Stomach (tissue), 9 donors: Measurements from ENCODE around the gene THBS3. TPM values are rescaled to one million over a fixed set of nuclear protein-coding genes. Genes with fewer than 3 reads are reported as not detected.

Experiments
- DNase-seq, 2 donors: peaks; one replicate each; pipeline versions ENCODE4 v3.0.0 to v3.0.0-alpha.2; 2013 to 2019
- H3K27ac ChIP-seq, 5 donors: fragments of 200-600 bp in 4 of 5; sonication (generic) in 4 of 5; one replicate each; pipeline ENCODE4 v1.5.1; 2013 to 2019; ENCODE audit warnings: mild to moderate bottlenecking in 1 of 5, moderate library complexity in 1 of 5
- H3K27me3 ChIP-seq, 3 donors: fragments of 200-600 bp; sonication (generic); one replicate each; pipeline ENCODE4 v1.5.1; 2017 to 2019; ENCODE audit warnings: mixed run types in 1 of 3
- H3K36me3 ChIP-seq, 4 donors: fragments of 200-600 bp; sonication (generic); 1 replicate in 3 of 4; 2 replicates in 1 of 4; pipeline ENCODE4 v1.5.1; 2016 to 2019
- H3K4me1 ChIP-seq, 4 donors: fragments of 200-600 bp; sonication (generic); one replicate each; pipeline ENCODE4 v1.5.1; 2016 to 2019
- H3K4me3 ChIP-seq, 4 donors: fragments of 200-600 bp; sonication (generic) in 3 of 4; one replicate each; pipeline ENCODE4 v1.5.1; 2016 to 2019; ENCODE audit warnings: mild to moderate bottlenecking in 1 of 4
- H3K9me3 ChIP-seq, 4 donors: fragments of 200-600 bp; sonication (generic); one replicate each; pipeline ENCODE4 v1.5.1; 2016 to 2019
- EP300 ChIP-seq: sonication (generic); formaldehyde crosslinking; IDR thresholded peaks from one replicate; pipeline ENCODE4 v1.6.1; 2017; ENCODE audit warnings: antibody characterized with exemption
- POLR2A ChIP-seq, 4 donors: fragments of 450-650 bp; IDR thresholded peaks; one replicate each; pipeline ENCODE4 v1.6.1; 2016; ENCODE audit warnings: antibody characterized with exemption in 4 of 4, control low read depth in 2 of 4, mild to moderate bottlenecking in 1 of 4, moderate library complexity in 1 of 4
- POLR2AphosphoS5 ChIP-seq, 3 donors: sonication (generic); formaldehyde crosslinking; IDR thresholded peaks; one replicate each; pipeline ENCODE4 v1.6.1; 2016; ENCODE audit warnings: antibody characterized with exemption in 3 of 3
- WGBS, 5 donors: extraction: QIAGEN DNeasy Blood & Tissue Kit in 3 of 5; methylation state at CpG; one replicate each; pipeline versions ENCODE4 v1.1.5 to v1.1.7; 2013 to 2018; 5-methylcytosine and 5-hydroxymethylcytosine counted together
- intact Hi-C: fragments of 100-400 bp; cut with DNase I; formaldehyde crosslinking; loops from one replicate; pipeline ENCODE4 v1.15.1; 2023; ENCODE audit warnings: low total_unique reads
- polyA plus RNA-seq, 3 donors: library from polyadenylated mRNA; stranded (reverse); fragments of 200-250 nt; gene quantifications; one replicate each; pipeline ENCODE4 v1.2.3, GENCODE V29; 2013
- total RNA-seq, 5 donors: library from RNA; depleted of rRNA; stranded (reverse); fragments of >200 nt; gene quantifications; one replicate each; pipeline versions ENCODE4 v1.1.0 to v1.2.3, GENCODE V29; 2014 to 2016
- TF ChIP-seq, protein P1 (sequence below), 7 experiments: fragments of 450-650 bp in 4 of 7; fragments of 200-600 bp in 3 of 7; sonication (generic) in 3 of 7; IDR thresholded peaks; one replicate each; pipeline ENCODE4 v1.5.1; 2016 to 2019; ENCODE audit warnings: antibody characterized with exemption in 7 of 7, control low read depth in 2 of 7, mild to moderate bottlenecking in 1 of 7
- donor health status: healthy with polysubstance abuse.
- donor health status: Bipolar disorder and iron deficiency.
- donor health status: healthy.

The THBS3 gene
- total and polyA plus RNA-seq, 8 donors = 11.0 to 65.9 (median 23.2) TPM

DNA sequence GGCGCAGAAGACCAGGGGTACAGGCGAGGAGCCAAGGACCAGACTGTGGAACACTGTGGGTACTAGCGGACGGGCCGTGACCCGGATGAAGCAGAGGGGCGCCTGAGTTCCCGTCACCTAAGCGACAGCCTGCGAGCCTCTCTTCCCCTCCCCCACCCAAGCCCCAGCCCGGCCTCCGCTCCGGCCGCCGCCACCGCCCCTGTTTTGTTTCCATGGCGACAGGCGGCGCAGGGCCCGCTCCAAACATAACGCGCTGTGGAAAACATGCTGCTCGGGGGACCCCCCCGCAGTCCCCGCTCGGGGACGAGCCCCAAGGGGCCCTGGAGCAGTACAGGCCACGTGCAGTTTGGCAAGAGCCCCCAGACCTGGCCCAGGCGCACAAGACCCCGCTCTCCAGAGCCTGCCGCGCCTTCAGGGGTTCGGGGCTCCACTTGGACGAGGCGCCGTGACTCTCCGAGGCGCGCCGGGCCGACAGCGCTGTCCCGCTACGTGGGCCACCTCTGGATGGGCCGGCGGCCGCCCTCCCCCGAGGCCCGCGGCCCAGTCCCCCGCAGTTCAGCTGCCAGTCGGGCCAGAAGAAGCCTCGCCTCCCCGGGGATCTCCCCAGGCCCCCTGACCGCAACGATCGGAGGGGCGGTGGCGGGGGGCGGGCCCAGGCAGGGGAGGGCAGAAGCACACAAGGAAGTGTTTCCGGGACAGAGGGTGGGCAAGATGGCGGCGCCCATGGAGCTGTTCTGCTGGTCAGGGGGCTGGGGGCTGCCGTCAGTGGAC, 1.0 kb upstream of the THBS3 start, which contains the start of gene MTX1:
MTX1 (plus strand) TSS at position 155 of the 771 bp plus-strand sequence; CDS start at position 265, 110 bp downstream.
- 0 to 1% (median 1%) methylated on average over 34 to 64 of the region's 64 CpGs for WGBS, 5 donors
- Histone ChIP-seq H3K36me3 (peaks cover 0 to 23% (median 17%) of the 10 kb centered on the region in 4 donors), H3K9me3 (no peaks in the 10 kb centered on the region), H3K27ac (peak within 1 kb of the TSS; percentile 98 to 100 (median 99)), H3K4me1 (peaks cover 26 to 42% (median 36%) of the 10 kb centered on the region in 4 donors), H3K27me3 (no peaks in the 10 kb centered on the region), H3K4me3 (peak within 1 kb of the TSS; percentile 77 to 94 (median 86))
- DNase-seq = peak; percentile 82 to 98
- intact Hi-C loops = no loop called here
- TF ChIP-seq POLR2AphosphoS5 (IDR thresholded peaks at IDR 0.05) (peak in 2 of 3 donors; percentile 49 to 68), POLR2A (IDR thresholded peaks at IDR 0.05) (no peak)

DNA sequence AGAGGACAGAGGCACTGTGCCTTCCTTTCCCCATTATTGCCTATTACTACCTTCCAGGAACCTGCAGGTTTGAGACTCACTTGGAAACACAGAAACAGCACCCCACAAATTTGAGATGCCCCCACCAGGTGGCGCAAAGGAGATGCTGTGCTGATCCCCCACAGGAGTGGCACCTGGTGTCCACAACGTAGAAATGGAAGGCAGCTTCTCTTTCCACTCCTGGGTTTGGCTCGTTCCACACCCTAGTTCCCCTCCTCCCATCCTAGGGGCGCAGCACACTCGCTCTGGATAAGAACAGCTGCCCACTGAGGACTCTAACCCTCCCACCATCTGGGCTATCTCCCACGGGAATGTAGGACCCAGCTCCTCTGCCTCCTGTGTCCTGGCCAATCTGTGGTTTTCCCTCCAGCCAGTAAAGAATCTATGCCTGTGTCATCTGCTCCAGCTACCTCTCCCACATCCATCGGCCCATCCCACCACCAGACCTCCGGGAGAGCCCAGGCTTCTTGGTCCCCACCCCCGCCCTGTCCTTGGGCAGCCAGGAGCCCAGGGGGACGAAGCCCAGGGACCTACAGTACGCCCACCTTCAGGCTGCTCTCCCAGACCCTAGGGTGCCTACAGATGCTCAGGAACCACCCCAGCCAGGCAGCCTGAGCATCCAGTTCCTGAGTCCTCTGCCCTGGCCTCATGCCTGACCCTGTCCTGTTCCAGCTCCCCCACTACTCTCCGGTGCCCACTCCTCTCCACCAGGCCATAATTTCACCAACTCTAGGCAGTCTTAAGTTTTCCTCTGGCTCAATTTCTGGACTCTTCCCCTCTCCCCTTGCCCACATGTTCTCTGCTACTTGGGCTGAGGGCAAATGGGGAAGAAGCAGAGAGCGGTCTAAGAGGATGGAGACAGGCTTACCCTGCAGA, 549 bp downstream of the THBS3 start:
- peaks cover 26 to 42% (median 36%) of the 10 kb centered on the region in 4 donors for H3K4me1 ChIP-seq
- TF ChIP-seq POLR2AphosphoS5 (IDR thresholded peaks at IDR 0.05) (peak in 2 of 3 donors; percentile 41 to 54), POLR2A (IDR thresholded peaks at IDR 0.05) (no peak), EP300 (no peak)
- TF ChIP-seq, protein P1, sequence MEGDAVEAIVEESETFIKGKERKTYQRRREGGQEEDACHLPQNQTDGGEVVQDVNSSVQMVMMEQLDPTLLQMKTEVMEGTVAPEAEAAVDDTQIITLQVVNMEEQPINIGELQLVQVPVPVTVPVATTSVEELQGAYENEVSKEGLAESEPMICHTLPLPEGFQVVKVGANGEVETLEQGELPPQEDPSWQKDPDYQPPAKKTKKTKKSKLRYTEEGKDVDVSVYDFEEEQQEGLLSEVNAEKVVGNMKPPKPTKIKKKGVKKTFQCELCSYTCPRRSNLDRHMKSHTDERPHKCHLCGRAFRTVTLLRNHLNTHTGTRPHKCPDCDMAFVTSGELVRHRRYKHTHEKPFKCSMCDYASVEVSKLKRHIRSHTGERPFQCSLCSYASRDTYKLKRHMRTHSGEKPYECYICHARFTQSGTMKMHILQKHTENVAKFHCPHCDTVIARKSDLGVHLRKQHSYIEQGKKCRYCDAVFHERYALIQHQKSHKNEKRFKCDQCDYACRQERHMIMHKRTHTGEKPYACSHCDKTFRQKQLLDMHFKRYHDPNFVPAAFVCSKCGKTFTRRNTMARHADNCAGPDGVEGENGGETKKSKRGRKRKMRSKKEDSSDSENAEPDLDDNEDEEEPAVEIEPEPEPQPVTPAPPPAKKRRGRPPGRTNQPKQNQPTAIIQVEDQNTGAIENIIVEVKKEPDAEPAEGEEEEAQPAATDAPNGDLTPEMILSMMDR (IDR thresholded peaks at IDR 0.05) = peak in 5 of 7 experiments; percentile 76 to 95 (median 84)
- H3K27me3 ChIP-seq = no peaks in the 10 kb centered on the region
- peak; percentile 92 to 94 for DNase-seq
- H3K36me3 ChIP-seq = peaks cover 0 to 16% (median 12%) of the 10 kb centered on the region in 4 donors
- H3K27ac ChIP-seq = peak overlapping the region; percentile 98 to 100 (median 99)
- H3K9me3 ChIP-seq = no peaks in the 10 kb centered on the region
- H3K4me3 ChIP-seq = peak overlapping the region; percentile 77 to 94 (median 86)
- intact Hi-C loops = no loop called here
- WGBS, 5 donors = 19 to 27% (median 24%) methylated on average over 13 of the region's 13 CpGs

DNA sequence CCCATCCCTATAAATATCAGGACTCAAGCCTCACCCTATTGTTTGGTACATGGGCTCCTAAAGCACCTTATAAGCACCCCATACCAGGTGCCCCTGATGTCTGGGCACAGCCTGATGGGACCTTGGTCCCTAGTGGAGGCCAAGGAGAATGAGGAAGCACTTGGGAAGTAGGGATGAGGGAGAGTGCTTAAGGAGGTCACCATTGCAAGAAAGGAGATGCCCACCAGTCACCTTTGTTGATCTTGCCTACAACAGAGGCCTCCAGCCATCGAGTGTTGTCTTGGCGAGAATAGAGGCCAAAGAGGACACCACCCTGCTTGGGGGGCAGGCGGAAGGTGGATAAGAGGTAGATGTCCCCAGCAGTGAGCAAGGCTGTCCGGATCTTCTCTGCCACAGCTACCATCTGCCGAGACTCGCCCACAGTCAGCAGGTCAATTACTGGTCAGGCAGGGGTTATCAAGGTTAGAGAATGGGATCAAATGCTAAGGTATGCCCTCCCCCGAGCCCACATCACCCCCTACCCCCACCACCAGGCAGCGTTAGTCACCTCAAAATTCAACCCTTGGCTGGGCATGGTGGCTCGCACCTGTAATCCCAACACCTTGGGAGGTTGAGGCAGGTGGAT, 1.6 kb downstream of the THBS3 start:
- Histone ChIP-seq H3K4me1 (peaks cover 26 to 42% (median 36%) of the 10 kb centered on the region in 4 donors), H3K27me3 (no peaks in the 10 kb centered on the region), H3K27ac (peak overlapping the region in 2 of 5 donors; percentile 98 to 99), H3K4me3 (no peak overlapping the region), H3K9me3 (no peaks in the 10 kb centered on the region), H3K36me3 (peaks cover 0 to 11% (median 7%) of the 10 kb centered on the region in 4 donors)
- DNase-seq = no peak
- intact Hi-C loops = no loop called here
- TF ChIP-seq POLR2A (IDR thresholded peaks at IDR 0.05) (no peak), EP300 (no peak), POLR2AphosphoS5 (IDR thresholded peaks at IDR 0.05) (no peak)
- TF ChIP-seq, protein P1 (IDR thresholded peaks at IDR 0.05) = no peak
- WGBS, 5 donors = 63 to 70% (median 68%) methylated on average over 9 of the region's 9 CpGs

DNA sequence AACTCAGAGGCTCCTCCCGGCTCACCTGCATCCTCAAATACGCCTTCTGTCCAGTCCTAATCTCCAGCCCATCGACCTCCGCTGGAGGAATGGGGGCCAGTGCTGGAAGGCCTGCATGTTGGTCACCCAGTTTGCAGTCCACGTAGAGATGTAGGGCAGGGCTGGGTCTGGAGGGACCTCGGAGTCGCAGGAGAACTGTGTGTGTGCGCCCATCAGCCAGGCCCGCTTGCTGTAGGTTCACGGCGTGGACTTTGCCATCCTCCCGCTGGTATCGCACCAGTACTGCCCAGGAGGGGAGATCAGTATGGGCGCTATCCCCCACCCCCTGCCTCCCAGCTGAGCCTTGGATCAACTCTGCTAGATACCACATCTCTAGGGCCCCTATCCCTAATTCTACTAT, 2.7 kb downstream of the THBS3 start:
- Histone ChIP-seq H3K27me3 (no peaks in the 10 kb centered on the region), H3K9me3 (no peaks in the 10 kb centered on the region), H3K27ac (no peak overlapping the region), H3K36me3 (peaks cover 0 to 18% (median 14%) of the 10 kb centered on the region in 4 donors), H3K4me1 (peaks cover 26 to 35% (median 34%) of the 10 kb centered on the region in 4 donors), H3K4me3 (no peak overlapping the region)
- intact Hi-C loops = no loop called here
- TF ChIP-seq, protein P1 (IDR thresholded peaks at IDR 0.05) = no peak
- TF ChIP-seq POLR2AphosphoS5 (IDR thresholded peaks at IDR 0.05) (no peak), EP300 (no peak), POLR2A (IDR thresholded peaks at IDR 0.05) (no peak)
- 88 to 93% (median 92%) methylated on average over 12 to 14 of the region's 14 CpGs for WGBS, 5 donors
- DNase-seq = no peak
